ENCODE results near the gene METTL6.
"Not testable (repeated sequence)": the region's sequence is repeated elsewhere in the genome, so short reads cannot be mapped to it uniquely, and the experiment has no call there.

GRCh38 chr3:15386654-15386955, 40.7 kb downstream of the METTL6 start:
- not testable (repeated sequence) for TF ChIP-seq CTCF (IDR thresholded peaks at IDR 0.05 in 4 of 5, conservative IDR thresholded peaks at IDR 0.05 in 1 of 5); POLR2A (IDR thresholded peaks at IDR 0.05)
